Effector memory CD8-positive, alpha-beta T cell (primary cell): ENCODE measurements around the gene DIPK2B.
A peak's percentile ranks its signal among the peaks of the same experiment; 100 is the strongest.

ENCODE experiments used
- ATAC-seq: fragments of 150-1000 bp; cut with Tn5 transposase; replicated peaks from 2 replicates; pipeline ENCODE4 v1.10.0; 2021; ENCODE audit warnings: mild to moderate bottlenecking, moderate library complexity
- DNase-seq, 3 experiments: peaks; one replicate each; pipeline ENCODE4 v3.0.0; 2021
- H3K27ac Mint-ChIP-seq, 2 donors: one replicate each; pipeline ENCODE4 v1.8.0; 2022; ENCODE audit warnings: mild to moderate bottlenecking in 2 of 2, mixed read lengths in 2 of 2, moderate library complexity in 2 of 2
- H3K27me3 Mint-ChIP-seq, 2 donors: one replicate each; pipeline ENCODE4 v1.8.0; 2022; ENCODE audit warnings: mixed read lengths in 2 of 2
- H3K36me3 Mint-ChIP-seq: one replicate; pipeline ENCODE4 v1.8.0; 2022; ENCODE audit warnings: mild to moderate bottlenecking, moderate library complexity, mixed read lengths; ENCODE audit not compliant: insufficient read depth
- H3K4me1 Mint-ChIP-seq, 2 donors: one replicate each; pipeline ENCODE4 v1.8.0; 2022; ENCODE audit warnings: low read depth in 2 of 2, mixed read lengths in 2 of 2
- H3K4me3 Mint-ChIP-seq, 2 donors: one replicate each; pipeline ENCODE4 v1.8.0; 2022; ENCODE audit warnings: mild to moderate bottlenecking in 2 of 2, mixed read lengths in 2 of 2, moderate library complexity in 2 of 2
- H3K9me3 Mint-ChIP-seq, 2 donors: one replicate each; pipeline ENCODE4 v1.8.0; 2022; ENCODE audit warnings: mixed read lengths in 2 of 2

Gene DIPK2B

DNA sequence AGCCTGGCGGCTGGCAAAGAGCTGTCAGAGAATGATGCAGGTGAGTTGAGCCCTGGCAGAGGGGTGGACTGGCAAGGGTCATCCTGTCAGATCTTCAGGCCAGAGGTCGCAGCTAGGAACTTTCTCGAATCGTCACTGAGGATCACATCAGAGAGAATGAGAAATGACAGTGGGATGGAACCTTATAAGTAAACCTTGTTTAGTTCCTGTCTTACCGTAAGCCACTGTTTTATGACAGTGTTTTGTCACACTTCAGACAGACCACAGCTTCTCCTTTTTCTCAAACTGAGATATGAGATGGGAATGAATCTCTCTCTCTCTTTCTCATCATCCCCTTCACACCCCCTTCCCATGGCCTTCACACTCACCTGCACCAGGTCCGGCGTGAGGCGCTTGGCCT, 9.3 kb downstream of the DIPK2B start:
- ATAC-seq (no peak), DNase-seq (no peak)
- H3K27me3 Mint-ChIP-seq = no peaks in the 10 kb centered on the region
- H3K9me3 Mint-ChIP-seq = no peaks in the 10 kb centered on the region
- H3K27ac Mint-ChIP-seq = no peak overlapping the region
- H3K4me3 Mint-ChIP-seq = no peak overlapping the region
- H3K4me1 Mint-ChIP-seq = peaks cover 0 to 4% of the 10 kb centered on the region in 2 donors
- peaks cover 3% of the 10 kb centered on the region for H3K36me3 Mint-ChIP-seq

DNA sequence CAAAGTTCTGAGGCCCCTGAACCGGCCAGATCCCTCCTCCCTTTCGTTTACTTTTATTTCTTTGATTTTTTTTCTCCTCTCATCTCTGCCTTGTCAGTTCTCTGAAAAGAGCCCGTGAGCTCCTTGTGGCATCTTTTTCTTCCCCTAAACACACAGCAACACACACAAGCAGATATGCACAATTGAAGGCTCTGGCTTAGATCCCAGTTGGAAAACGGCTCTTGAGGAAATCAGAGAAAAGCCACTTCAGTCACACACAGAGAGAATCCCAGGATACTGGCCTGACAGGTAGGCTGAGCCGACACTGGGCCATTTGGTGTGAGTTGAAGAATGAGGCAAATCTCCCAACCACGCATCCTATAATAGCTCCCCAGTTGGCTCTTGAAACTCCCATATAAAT, 12.9 kb downstream of the DIPK2B start:
- peak overlapping the region; percentile 76 to 82 for H3K4me3 Mint-ChIP-seq
- H3K36me3 Mint-ChIP-seq = peaks cover 3% of the 10 kb centered on the region
- no peaks in the 10 kb centered on the region for H3K27me3 Mint-ChIP-seq
- H3K4me1 Mint-ChIP-seq = peaks cover 0 to 4% of the 10 kb centered on the region in 2 donors
- DNase-seq = no peak
- peak overlapping the region in 1 of 2 donors; percentile 64 for H3K27ac Mint-ChIP-seq
- ATAC-seq = no peak
- H3K9me3 Mint-ChIP-seq = no peaks in the 10 kb centered on the region

DNA sequence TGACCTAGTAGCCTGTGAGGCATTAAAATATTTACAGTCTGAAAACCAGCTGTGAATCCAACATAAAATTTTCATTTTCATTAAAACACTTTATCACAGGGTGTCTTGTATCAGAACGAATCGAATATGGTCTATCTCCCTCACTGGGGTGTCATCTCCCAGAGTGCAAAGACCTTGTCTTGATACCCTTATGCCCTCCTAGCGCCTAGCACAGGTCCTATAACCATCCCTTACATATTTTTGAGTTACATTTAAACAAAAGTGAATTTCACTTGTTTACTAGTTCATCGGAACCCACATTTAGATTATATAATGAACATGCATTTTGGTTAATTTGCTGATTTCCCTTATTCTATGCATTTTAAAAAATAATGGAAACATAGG, 14.0 kb downstream of the DIPK2B start:
- H3K36me3 Mint-ChIP-seq = peaks cover 3% of the 10 kb centered on the region
- no peaks in the 10 kb centered on the region for H3K9me3 Mint-ChIP-seq
- peak overlapping the region; percentile 64 to 68 for H3K27ac Mint-ChIP-seq
- DNase-seq (no peak), ATAC-seq (no peak)
- H3K4me3 Mint-ChIP-seq = peak overlapping the region; percentile 76 to 82
- no peaks in the 10 kb centered on the region for H3K27me3 Mint-ChIP-seq
- H3K4me1 Mint-ChIP-seq = peaks cover 0 to 4% of the 10 kb centered on the region in 2 donors

DNA sequence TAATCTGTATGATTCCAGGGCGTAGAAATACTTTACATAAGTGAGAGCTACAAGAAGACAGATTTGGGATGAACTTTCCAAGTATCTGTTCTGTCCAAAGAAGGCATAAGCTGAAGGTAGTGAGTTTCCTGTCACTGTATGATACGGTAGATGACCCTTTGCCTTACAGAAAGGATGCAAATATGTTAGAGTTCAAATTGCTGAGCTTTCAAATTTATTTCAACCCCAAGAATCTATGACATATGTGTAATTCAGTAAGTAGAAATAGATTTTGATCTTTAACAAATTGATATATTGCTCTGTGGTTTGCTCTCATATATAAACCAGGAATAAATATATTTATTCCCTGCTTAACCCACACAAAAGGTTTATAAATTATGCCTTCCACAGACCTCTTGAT, 16.5 kb downstream of the DIPK2B start:
- H3K4me1 Mint-ChIP-seq = peaks cover 0 to 4% of the 10 kb centered on the region in 2 donors
- no peak for ATAC-seq
- H3K9me3 Mint-ChIP-seq = no peaks in the 10 kb centered on the region
- H3K27me3 Mint-ChIP-seq = no peaks in the 10 kb centered on the region
- no peak for DNase-seq
- peaks cover 3% of the 10 kb centered on the region for H3K36me3 Mint-ChIP-seq
- no peak overlapping the region for H3K4me3 Mint-ChIP-seq
- H3K27ac Mint-ChIP-seq = no peak overlapping the region

DNA sequence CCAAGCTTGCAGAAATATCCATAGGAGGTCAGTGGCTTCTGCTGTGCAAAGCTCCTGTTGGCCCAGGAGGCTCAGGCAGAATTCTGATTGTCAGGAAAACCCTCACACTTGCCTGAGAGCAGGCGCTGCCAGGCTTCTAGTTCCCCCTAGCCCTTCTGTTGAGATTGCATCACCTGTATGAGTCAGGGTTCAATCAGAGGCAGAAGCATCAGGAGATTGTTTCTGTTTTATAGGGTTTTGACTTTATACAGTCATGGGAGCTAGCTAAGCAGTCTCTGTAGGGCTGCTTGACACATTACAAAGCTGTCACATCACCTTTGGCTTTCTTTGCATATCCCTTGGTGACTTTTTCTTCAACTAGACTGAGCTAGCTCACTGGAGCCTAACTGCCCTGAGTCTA, 27.8 kb downstream of the DIPK2B start:
- H3K4me3 Mint-ChIP-seq = no peak overlapping the region
- no peaks in the 10 kb centered on the region for H3K9me3 Mint-ChIP-seq
- no peaks in the 10 kb centered on the region for H3K4me1 Mint-ChIP-seq
- DNase-seq (no peak), ATAC-seq (no peak)
- no peaks in the 10 kb centered on the region for H3K27me3 Mint-ChIP-seq
- H3K27ac Mint-ChIP-seq = no peak overlapping the region
- peaks cover 4% of the 10 kb centered on the region for H3K36me3 Mint-ChIP-seq

DNA sequence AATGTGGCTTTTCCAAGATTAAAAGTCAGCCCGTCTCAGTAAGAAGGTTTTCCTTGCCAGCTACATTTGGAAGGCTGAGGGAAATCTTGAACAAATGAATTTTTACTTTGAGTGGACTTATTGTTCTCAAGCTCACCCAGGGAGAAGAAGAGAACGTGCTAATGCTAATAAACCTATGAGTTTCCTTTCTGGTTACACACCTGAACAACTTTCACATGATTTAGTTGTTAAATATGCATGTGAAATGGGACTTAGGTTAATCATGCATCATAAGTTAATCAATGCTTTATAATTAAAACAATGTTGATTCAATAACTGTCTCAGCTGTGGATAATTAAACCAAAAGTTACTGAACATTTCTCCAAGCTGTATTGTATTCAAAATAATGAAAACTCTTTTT, 33.9 kb downstream of the DIPK2B start:
- Mint-ChIP-seq H3K27ac (no peak overlapping the region), H3K4me1 (no peaks in the 10 kb centered on the region), H3K4me3 (no peak overlapping the region), H3K27me3 (no peaks in the 10 kb centered on the region), H3K36me3 (peaks cover 4% of the 10 kb centered on the region), H3K9me3 (no peaks in the 10 kb centered on the region)
- DNase-seq = no peak
- no peak for ATAC-seq

DNA sequence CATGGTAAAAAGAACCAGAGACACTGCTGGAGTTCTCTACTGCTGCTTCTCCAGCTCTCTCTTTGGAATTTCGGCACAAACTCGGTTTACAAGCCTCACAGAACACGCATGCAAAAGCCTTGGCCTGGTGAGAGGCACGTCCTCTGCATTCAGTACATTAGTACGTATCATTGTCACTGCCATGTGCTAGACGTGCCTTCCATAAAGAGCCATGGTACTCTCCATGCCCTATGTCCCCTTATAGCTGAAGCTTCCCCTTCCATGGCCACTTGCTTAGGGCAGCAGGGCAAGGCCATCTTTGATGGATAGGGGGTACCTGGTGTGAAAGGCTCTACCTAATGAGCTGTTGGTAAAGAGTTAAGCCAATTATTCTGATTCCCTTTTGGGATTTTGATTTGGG, 35.0 kb downstream of the DIPK2B start:
- H3K9me3 Mint-ChIP-seq = no peaks in the 10 kb centered on the region

DNA sequence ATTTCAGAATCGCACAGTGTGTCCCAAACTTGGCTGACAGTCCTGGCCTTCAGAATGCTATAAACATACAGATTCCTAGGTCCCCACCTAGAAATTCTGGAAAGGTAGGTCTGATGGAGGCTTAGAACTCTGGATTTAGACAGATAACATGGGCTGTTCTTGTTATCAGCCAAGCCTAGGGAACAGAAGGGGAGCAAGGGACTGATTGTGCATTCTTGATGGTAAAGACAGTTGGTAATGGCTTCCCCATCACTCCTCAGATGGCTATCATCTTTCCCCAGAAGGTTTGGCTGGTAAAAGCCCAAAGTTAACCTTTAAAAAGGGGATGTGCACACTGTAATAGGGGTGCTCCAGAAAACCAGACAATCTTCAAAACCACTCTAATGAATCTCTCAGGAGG, 35.7 kb downstream of the DIPK2B start:
- Mint-ChIP-seq H3K27ac (no peak overlapping the region), H3K9me3 (no peaks in the 10 kb centered on the region), H3K4me1 (no peaks in the 10 kb centered on the region), H3K4me3 (no peak overlapping the region), H3K27me3 (no peaks in the 10 kb centered on the region), H3K36me3 (peaks cover 3% of the 10 kb centered on the region)
- no peak for ATAC-seq
- no peak for DNase-seq

More for the DNA sequence above, 35.0 kb downstream of the DIPK2B start:
- Mint-ChIP-seq H3K36me3 (peaks cover 4% of the 10 kb centered on the region), H3K27ac (no peak overlapping the region), H3K27me3 (no peaks in the 10 kb centered on the region), H3K4me3 (no peak overlapping the region), H3K4me1 (no peaks in the 10 kb centered on the region)
- DNase-seq (no peak), ATAC-seq (no peak)

DNA sequence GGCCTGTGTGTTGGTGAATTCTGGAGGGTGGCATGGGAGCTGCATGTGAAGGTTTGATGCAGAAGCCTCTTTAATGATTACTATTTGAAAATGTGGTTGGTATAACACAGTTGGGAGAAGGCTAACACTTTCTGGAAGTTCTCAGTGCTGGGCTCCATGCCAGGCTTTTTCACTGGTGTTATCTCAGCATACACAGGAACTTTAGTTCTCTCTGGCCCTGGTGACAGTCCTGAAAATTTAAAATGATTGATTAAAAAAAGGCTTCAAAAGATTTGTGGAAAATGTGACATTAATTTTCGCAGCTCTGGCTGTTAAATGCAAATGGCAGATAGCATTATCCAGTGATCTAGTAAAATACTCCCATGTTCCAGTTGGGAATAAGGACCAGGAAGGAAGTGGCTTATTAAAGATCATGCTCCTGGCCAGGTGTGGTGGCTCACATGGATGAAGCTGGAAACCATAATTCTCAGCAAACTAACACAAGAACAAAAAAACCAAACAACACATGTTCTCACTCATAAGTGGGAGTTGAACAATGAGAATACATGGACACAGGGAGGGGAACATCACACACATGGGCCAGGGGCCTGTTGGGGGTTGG, 36.6 kb downstream of the DIPK2B start:
- ATAC-seq = no peak

DNA sequence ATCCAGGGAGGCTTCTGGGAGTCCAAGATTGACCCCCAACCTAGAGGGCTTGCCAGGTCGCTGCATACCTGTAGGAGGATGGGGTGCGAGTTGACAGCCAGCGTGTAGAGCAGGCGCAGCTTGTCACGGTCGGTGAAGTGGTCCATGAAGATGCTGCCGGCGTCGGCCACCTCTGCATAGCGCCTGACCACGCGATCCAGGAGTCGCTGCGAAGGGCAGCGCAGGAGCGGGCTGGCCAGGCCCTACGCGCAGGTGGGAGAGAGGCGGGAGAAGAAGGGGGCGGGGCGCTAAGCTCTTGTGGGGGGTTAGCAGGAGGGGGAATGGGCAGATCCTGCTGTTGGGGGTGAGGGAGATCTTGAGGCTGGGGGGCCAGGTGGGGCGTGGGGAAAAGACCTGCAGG, 43.0 kb downstream of the DIPK2B start:
- no peak overlapping the region for H3K27ac Mint-ChIP-seq
- H3K4me3 Mint-ChIP-seq = no peak overlapping the region
- no peaks in the 10 kb centered on the region for H3K9me3 Mint-ChIP-seq

More for the DNA sequence above, 36.6 kb downstream of the DIPK2B start:
- no peak overlapping the region for H3K27ac Mint-ChIP-seq
- no peak overlapping the region for H3K4me3 Mint-ChIP-seq
- DNase-seq = no peak
- no peaks in the 10 kb centered on the region for H3K36me3 Mint-ChIP-seq
- H3K4me1 Mint-ChIP-seq = no peaks in the 10 kb centered on the region
- H3K27me3 Mint-ChIP-seq = no peaks in the 10 kb centered on the region
- H3K9me3 Mint-ChIP-seq = no peaks in the 10 kb centered on the region

DNA sequence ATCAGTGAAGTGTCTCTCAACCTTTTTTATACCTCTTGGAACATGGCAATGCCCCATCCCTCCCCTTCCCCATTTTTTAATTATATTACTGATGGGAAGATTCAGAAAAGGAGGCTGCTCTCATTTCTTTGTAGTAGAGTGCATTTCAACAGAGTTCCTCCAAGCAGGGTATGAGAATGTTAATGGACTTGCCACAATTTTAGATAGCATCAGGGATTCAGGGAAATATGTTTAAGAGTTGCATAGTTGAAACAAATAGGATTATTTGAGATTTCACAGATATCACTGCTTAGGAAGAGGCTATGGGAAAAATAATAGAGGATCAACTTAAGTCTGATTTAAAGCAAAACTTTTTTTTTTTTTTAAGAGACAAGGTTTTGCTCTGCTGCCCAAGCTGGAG, 46.2 kb downstream of the DIPK2B start:
- Mint-ChIP-seq H3K4me1 (no peaks in the 10 kb centered on the region), H3K4me3 (no peak overlapping the region), H3K36me3 (no peaks in the 10 kb centered on the region), H3K27ac (no peak overlapping the region), H3K9me3 (no peaks in the 10 kb centered on the region), H3K27me3 (peaks cover 0 to 6% of the 10 kb centered on the region in 2 donors)
- DNase-seq (no peak), ATAC-seq (no peak)

More for the DNA sequence above, 43.0 kb downstream of the DIPK2B start:
- no peak for ATAC-seq
- Mint-ChIP-seq H3K27me3 (peaks cover 0 to 6% of the 10 kb centered on the region in 2 donors), H3K4me1 (no peaks in the 10 kb centered on the region), H3K36me3 (no peaks in the 10 kb centered on the region)
- DNase-seq = no peak

DNA sequence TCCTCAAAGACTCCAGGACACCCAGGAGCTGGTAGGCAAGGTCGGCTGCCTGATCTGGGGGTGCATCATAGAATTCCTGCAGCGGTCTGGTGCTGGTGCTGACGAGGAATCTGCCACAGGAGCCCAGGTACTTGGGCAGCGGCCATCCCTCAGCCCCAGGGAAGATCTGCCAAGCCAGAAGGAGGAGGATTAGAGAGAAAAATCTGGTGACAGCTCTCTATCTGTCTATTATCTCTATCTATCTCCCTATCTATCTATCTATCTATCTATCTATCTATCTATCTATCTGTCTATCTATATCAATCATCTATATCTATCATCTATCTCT, 46.7 kb downstream of the DIPK2B start:
- H3K4me1 Mint-ChIP-seq = no peaks in the 10 kb centered on the region

More for the DNA sequence above, 46.7 kb downstream of the DIPK2B start:
- ATAC-seq = no peak
- no peak for DNase-seq
- peaks cover 0 to 6% of the 10 kb centered on the region in 2 donors for H3K27me3 Mint-ChIP-seq
- H3K9me3 Mint-ChIP-seq = no peaks in the 10 kb centered on the region
- no peak overlapping the region for H3K27ac Mint-ChIP-seq
- no peak overlapping the region for H3K4me3 Mint-ChIP-seq
- H3K36me3 Mint-ChIP-seq = no peaks in the 10 kb centered on the region
